Measurements from ENCODE around the gene AOPEP. TPM values are rescaled to one million over a fixed set of nuclear protein-coding genes. Genes with fewer than 3 reads are reported as not detected.

The AOPEP gene
- total and polyA plus RNA-seq, 2 of the 13 experiments (the other 11 are each of a cell fraction or from before 2014, with no cell fraction given), result 22.2 to 41.6 TPM

DNA sequence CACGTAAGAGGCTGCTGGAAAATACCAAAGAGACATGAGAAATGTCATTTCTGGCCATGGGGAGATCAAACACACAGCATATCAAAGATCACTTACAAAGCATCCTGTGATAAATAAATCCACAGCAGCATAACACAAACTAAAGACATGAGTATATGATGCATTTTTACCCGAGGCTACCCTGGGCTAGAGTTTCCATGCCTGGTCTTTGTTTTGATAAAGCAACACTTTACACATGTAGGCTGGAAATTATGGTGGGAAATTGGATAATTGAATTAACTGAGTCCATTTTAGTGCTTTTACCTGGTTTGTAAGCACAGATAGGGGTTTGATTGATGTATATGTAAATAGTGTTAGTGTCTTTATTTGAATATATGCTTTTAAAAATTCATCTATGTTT is 288.4 kb downstream of the AOPEP start (continued):
- TF ChIP-seq HNF4G (IDR thresholded peaks at IDR 0.05; ENCODE audit: borderline replicate concordance, low read depth, low read length) (no peak), HNF4G (CRISPR knock-in tag; IDR thresholded peaks at IDR 0.05; ENCODE audit: borderline replicate concordance, low read depth) (no peak), CBX5 (CRISPR knock-in tag; IDR thresholded peaks at IDR 0.05; ENCODE audit: borderline replicate concordance) (no peak), RCOR2 (CRISPR knock-in tag; IDR thresholded peaks at IDR 0.05) (no peak)
- TF ChIP-seq, protein P1, sequence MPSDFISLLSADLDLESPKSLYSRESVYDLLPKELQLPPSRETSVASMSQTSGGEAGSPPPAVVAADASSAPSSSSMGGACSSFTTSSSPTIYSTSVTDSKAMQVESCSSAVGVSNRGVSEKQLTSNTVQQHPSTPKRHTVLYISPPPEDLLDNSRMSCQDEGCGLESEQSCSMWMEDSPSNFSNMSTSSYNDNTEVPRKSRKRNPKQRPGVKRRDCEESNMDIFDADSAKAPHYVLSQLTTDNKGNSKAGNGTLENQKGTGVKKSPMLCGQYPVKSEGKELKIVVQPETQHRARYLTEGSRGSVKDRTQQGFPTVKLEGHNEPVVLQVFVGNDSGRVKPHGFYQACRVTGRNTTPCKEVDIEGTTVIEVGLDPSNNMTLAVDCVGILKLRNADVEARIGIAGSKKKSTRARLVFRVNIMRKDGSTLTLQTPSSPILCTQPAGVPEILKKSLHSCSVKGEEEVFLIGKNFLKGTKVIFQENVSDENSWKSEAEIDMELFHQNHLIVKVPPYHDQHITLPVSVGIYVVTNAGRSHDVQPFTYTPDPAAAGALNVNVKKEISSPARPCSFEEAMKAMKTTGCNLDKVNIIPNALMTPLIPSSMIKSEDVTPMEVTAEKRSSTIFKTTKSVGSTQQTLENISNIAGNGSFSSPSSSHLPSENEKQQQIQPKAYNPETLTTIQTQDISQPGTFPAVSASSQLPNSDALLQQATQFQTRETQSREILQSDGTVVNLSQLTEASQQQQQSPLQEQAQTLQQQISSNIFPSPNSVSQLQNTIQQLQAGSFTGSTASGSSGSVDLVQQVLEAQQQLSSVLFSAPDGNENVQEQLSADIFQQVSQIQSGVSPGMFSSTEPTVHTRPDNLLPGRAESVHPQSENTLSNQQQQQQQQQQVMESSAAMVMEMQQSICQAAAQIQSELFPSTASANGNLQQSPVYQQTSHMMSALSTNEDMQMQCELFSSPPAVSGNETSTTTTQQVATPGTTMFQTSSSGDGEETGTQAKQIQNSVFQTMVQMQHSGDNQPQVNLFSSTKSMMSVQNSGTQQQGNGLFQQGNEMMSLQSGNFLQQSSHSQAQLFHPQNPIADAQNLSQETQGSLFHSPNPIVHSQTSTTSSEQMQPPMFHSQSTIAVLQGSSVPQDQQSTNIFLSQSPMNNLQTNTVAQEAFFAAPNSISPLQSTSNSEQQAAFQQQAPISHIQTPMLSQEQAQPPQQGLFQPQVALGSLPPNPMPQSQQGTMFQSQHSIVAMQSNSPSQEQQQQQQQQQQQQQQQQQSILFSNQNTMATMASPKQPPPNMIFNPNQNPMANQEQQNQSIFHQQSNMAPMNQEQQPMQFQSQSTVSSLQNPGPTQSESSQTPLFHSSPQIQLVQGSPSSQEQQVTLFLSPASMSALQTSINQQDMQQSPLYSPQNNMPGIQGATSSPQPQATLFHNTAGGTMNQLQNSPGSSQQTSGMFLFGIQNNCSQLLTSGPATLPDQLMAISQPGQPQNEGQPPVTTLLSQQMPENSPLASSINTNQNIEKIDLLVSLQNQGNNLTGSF (CRISPR knock-in tag; IDR thresholded peaks at IDR 0.05), result no peak

- no TSS peak for BruUV-seq (replicated peaks)
- CTCF ChIA-PET (ENCODE audit: low intra/inter-chr PET ratio, low total read pairs), result no interaction called here
These were observed 289.1 kb downstream of the AOPEP start for GRCh38 chr9:95015569-95015968.

More at GRCh38 chr9:95015569-95015968, 289.1 kb downstream of the AOPEP start:
- no peaks in the 10 kb centered on the region for H3K9me3 ChIP-seq (ENCODE audit: low read length)
- H3K36me3 ChIP-seq (replicated peaks in 1 of 2; ENCODE audit: control insufficient read depth in 1 of 2, insufficient read depth in 2 of 2, low read length in 2 of 2), result peaks cover 11 to 64% of the 10 kb centered on the region in 2 experiments
- POLR2A ChIA-PET, result interaction anchor here (1.1 kb wide), 1 partner anchor 7 kb away, joined by 3 read pairs; no protein-coding TSS in a partner anchor
- no peak overlapping the region for H3K9ac ChIP-seq (ENCODE audit: insufficient read depth, low read depth, low read length)
- intact Hi-C loops (cut with micrococcal nuclease; ENCODE audit: unreplicated experiment), result no loop called here
- 98% methylated on average over 4 of the region's 4 CpGs for WGBS (ENCODE audit: low lambda C conversion rate)
- in situ Hi-C loops (cut with HindIII; ENCODE audit: extremely low pct_ligation_motif_present, low pct_unique_long_range_greater_than_20kb), result no loop called here
- H3K4me1 ChIP-seq (ENCODE audit: insufficient read depth, low read length), result peaks cover 80% of the 10 kb centered on the region
- TF ChIP-seq RBFOX2 (IDR thresholded peaks at IDR 0.05; ENCODE audit: low read depth, low read length) (peak; percentile 31; the same call in 1 of the 2 replicates), AGO2 (optimal IDR thresholded peaks at IDR 0.05; ENCODE audit: low read depth, low read length) (peak; percentile 26), ZNF256 (CRISPR knock-in tag; conservative IDR thresholded peaks at IDR 0.05) (no peak)
- no peak overlapping the region for H2AFZ ChIP-seq (ENCODE audit: low read length)
- no peak for ATAC-seq
- H3K4me3 ChIP-seq (replicated peaks in 1 of 3; ENCODE audit: insufficient read depth in 1 of 3, low read depth in 2 of 3, low read length in 3 of 3), result no peak overlapping the region
- no peak overlapping the region for H3K4me2 ChIP-seq (ENCODE audit: low read depth, low read length)
- peaks cover 5% of the 10 kb centered on the region for H4K20me1 ChIP-seq (ENCODE audit: insufficient read depth, low read length)
- no peaks in the 10 kb centered on the region for H3K27me3 ChIP-seq (ENCODE audit: control insufficient read depth in 1 of 2, insufficient read depth in 2 of 2, low read length in 2 of 2)
- no peak for DNase-seq (ENCODE audit: low spot score)
- H3K79me2 ChIP-seq (ENCODE audit: insufficient read depth, low read length), result peaks cover 95% of the 10 kb centered on the region
- no peak for FAIRE-seq
- H3K27ac ChIP-seq (ENCODE audit: extremely low read length, insufficient read depth, low read length), result no peak overlapping the region
